NCI-H2107 treated with DMSO at 0.1 percent for 48 hours (cell line): ENCODE data around the gene NCAPH2.

Source experiments
- DNase-seq: peaks from one replicate; lab custom pipeline; 2025; ENCODE audit not compliant: unreplicated experiment; lab: John Stamatoyannopoulos, UW

The NCAPH2 gene

GRCh38 chr22:50488886-50489285 is 19.1 kb upstream of the NCAPH2 start:
- no peak for DNase-seq

DNA sequence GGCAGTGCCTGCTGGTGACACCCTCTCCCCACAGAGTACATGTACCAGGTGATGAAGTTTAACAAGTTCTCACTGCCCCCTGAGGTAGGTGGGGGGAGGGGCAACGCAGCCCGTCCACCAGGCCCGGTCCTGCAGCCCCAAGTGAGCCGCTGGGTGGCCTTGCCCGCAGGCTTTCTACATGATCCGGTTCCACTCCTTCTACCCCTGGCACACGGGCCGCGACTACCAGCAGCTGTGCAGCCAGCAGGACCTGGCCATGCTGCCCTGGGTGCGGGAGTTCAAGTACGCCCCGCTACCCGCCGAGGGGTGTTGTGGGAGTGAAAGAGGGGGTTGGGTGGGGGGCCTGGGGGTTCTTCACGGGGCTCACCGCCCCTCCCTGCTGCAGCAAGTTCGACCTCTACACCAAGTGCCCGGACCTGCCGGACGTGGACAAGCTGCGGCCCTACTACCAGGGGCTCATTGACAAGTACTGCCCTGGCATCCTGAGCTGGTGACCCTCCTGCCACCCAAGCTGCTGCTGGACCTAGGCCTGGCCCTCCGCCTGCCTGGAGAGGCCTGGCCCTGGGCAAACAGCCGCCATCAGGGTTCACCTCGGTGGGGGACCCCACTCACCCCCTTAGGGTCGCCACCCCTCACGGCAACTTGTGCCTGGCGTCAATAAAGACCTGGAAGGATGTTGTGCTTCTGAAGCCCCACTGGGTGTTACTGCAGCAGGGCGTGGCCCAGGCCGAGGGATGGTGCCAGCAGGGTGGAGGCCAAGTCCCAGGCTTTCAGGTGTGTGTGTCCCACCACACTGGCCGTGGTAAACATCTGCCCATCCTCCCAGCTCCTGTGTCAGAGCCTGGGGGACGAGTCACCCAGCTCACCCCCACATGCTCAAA is 18.4 kb upstream of the NCAPH2 start:
- no peak for DNase-seq

GRCh38 chr22:50490531-50491308 is 17.3 kb upstream of the NCAPH2 start:
- no peak for DNase-seq

GRCh38 chr22:50497093-50497492 is 10.9 kb upstream of the NCAPH2 start:
- DNase-seq: no peak

GRCh38 chr22:50498322-50498890 is 9.6 kb upstream of the NCAPH2 start:
- DNase-seq: no peak

DNA sequence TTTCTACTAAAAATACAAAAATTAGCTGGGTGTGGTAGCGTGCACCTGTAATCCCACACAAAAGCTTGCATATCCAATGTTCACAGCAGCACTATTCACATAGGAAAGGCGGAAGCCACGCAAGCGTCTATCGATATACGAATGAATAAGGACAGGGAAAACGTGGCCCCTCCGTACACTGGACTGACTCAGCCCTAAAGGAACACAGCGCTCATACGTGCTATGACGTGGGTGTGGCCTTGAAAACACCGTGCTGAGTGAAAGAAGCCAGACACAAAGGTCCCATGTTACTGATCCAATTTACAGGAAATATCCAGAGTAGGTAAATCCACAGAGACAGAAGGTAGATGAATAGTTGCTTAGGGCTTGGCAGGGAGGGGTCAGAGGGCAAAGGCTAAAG is 7.6 kb upstream of the NCAPH2 start:
- no peak for DNase-seq

DNA sequence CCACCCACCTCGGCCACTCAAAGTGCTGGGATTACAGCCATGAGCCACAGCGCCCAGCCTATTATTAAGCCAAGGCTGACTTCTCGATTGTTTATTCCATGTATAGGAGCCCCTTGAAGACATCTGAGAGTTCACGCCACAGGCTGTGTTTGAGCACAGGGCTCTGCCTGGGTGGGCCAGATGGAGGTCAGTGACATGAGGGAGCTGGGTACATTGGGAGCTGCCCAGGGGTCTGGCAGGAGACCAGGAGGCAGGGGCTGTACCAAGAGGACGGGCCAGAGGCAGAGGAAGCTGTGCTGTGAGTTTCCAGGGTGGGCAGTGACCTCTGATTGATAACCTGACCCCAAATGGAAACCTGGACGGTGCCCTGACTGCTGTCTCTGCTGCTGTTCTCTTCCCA is 5.9 kb upstream of the NCAPH2 start:
- DNase-seq: no peak

DNA sequence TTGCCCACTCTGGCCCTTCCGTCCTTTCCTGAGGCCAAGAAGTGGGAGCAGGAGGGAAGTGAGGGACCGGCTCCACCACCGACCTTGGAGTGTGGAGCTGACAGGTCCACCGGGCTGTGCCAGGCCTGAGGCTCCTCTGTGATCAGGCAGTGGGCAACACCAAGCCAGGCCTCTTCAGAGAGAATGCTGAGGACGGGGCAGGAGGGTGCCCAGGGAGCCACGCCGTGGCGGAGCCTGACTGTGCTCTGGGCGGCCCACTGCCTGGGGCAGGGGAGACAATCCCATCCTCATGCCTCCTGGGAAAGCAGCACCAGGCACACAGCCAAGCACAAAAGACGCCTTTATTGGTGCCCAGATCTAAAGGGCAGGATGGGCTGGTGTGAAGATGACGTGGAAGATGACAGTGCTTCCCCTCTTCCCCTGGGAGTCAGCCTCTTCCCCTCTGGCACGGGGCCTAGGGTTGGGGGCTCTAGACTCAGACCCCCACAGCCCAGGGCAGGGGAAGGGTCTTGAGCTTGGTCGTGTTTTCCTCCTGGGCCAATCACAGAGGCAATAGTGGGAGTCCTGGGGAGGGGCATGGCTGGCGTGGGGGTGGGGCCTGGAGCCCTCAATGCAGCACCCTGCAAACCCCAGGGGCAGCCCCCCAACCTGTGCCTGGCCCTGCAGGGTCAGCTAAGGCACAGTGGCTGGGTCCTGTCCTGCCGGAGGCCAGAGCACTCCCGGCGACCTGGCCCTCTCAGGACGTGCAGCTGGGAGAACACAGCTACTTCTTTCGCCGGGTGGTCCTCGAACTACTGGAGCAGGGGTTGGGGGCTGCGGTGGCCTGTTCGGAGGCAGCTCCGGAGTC is 5.2 kb upstream of the NCAPH2 start:
- DNase-seq: no peak

- DNase-seq: no peak
Measured at GRCh38 chr22:50503475-50504145, 4.4 kb upstream of the NCAPH2 start.

DNA sequence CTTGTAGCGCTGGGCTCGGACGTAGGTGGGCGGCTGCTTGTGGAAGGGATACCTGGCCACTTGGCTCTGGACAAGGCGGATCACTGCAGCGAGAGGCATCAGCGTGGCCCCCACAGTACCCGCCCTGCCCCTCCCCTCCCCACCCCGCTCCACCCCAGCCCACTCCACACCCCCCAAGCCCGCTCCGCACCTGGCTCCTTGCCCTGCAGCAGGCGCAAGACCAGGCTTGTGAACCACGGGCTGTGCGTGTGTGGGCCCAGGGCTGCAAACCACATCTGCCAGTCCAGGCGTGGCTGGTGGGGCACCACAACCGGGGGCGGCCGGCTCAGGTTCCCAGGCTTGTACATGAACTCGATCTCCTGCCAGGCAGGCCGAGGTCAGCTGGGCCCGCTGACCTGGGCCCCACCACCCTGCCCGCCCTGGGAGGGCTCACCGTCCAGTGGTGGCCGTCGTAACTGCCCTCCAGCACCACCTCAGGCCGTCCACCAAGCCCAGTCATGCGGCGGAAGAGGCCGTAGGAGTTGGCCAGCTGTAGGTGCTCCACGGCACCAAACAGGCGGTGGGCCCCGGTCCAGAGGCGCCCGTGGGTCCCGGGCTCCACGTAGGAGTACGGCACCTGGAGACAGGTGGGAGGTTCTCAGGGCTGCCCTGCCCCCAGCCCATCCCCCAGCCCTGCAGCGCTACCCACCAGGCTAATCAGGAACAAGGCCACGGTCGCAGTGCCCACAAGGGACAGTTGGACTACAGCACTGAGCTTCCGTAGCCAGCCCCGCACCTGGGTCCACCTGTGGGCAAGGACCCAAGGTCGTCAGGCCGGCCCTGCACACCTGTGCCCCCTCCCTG is 3.4 kb upstream of the NCAPH2 start:
- no peak for DNase-seq

DNA sequence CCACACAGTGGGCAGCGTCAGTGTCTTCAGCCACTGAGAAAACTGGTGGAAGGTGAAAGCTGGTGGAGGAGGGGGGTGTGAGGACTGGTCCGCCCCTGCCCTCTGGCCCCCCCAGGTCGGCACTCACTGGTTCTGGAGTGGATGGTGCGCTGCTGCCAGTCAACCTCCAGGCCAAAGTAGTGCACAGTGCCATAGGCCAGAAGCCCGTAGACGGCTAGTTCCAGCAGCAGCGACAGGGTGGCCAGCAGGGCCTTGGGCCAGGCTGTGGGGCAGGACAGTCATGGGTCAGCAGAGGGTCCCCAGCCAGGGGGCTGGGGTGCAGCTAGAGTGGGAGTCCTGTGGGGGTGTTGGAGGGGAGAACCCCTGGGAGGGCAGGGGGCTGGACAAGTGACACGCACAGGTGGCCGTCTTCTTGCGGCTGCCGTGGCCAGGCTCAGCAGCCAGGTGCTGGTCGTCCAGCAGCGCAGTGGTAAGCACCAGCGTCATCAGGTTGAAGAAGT is 2.7 kb upstream of the NCAPH2 start:
- no peak for DNase-seq

DNA sequence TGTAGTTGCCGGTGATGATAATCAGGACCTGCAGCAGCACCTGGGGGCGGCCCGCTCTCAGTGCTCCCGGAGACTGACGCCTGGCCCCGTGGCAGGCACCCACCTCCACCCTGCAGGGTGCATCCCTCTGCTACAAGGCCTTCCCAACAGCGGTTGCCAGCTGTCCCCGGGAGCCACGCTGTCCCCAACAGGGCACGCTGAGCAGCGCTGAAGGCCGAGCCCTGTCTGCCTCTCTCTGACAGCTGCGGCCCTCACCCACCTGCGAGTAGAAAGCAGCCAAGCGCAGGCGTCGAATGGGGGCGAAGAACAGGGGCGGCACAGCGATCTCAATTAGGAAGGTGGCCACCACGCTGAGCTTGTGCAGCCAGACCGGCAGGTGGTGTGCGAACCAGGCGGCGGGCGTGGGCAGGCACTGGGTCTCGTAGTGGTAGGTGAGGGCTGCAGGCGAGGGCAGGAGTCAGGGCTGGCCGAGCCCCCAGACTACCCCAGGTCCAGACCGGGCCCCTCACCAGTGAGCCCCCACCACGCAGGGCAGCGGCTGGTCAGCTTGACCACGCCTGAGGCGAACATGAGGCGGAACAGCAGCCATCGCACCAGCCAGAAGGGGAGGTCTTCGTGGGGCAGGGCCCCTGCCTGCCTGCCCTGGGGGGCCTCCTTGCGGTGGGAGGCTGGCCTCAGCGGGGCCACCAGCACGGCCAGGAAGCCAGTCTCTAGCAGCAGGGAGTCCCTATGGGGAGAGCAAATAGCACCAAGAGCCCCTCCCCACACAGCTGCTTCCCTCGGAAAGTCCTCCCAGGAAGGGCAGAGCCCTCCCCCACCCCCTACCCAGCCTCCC is 2.0 kb upstream of the NCAPH2 start:
- no peak for DNase-seq

DNA sequence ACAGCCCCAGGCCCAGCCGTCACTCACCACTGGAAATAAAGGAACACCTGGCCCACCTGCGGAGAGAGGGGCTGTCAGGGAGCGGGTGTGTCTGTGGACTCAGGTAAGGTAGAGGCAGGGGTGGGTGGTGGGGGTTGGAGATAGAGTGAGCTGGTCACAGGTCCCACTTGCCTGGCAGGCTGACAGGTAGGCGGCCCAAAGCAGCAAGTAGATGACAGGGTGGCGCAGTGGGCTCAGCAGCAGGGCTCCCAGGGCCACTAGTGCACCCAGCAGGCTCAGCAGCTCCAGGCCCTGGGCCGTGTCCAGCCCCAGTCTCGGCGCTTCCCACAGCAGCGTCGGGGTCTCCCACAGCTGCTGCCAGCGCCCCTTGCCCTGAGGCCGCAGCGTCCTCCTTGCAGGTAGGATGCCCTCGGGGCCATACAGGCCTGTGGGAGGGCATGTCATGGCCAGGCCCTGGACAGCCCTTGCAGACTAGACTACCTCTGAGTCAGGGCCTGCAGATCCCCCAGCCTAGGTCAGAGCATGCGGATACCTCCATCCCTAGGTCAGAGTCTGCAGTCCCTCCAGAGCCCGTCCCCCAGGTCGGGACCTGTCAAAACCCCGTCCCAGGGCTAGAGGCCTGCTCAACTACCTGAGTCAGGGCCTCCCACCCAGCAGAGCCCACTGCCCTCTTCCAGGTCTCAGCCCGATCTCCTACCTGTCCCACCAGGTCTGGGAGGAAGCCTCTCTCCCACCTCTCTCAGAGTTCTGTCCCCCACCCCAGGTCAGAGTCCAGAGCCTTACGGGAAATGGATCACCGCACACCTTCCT is 1.2 kb upstream of the NCAPH2 start:
- DNase-seq: peak; percentile 65

DNA sequence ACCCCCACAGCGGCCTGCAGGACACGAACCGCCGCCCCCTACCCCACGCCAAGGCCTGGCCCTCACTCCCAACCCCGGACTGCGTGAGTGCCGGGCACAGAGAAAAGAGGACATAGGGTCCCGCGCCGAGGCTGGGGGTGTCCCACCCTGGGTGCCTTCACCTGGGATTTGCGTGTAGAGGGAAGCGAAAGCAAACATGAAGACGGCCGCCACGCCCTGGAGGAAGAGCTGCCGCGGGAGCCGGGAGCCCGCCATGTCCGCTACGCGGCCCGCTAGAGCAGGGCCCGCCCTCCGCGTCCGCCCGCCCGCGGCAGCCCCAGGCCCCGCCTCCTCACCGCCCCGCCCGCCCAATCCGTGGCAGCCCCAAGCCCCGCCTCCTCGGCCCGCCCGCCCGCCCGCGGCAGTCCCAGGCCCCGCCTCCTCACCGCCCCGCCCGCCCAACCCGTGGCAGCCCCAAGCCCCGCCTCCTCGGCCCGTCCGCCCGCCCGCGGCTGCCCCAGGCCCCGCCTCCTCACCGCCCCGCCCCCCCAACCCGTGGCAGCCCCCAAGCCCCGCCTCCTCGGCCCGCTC is 518 bp upstream of the NCAPH2 start, which contains the start of gene LMF2:
LMF2 (minus strand) TSS at position 282 of the 570 bp plus-strand sequence; CDS start at position 255, 27 bp downstream.
- DNase-seq: no peak

- DNase-seq: no peak
Measured at GRCh38 chr22:50508897-50509296, 873 bp downstream of the NCAPH2 start.

GRCh38 chr22:50513175-50513574 is 5.2 kb downstream of the NCAPH2 start:
- no peak for DNase-seq

DNA sequence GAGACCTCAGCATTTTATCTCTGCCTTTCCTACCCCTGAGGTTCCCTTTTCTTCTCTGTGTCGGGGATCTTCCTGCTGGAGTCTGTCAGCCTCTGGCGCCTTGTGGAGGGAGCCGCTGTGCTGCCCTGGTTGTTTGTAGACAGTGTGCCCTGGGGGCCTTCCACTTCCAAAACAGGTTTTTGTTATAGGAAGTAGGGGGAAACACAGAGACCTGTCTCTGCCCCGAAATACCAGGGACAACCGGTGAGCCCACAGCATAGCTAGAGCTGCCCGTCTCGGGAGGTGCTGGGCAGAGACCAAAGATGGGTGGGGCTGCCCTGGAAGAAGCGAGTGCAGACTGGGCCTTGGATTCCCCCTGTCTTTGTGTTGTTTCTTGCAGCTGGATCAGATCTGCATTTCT is 8.0 kb downstream of the NCAPH2 start:
- DNase-seq: no peak
